ENCODE results near the gene SHPK. TPM values are rescaled to one million over a fixed set of nuclear protein-coding genes. Genes with fewer than 3 reads are reported as not detected.
A peak's percentile ranks its signal among the peaks of the same experiment; 100 is the strongest.

SHPK gene
- total and polyA plus RNA-seq, 9 of the 15 experiments (the other 6 are each of a cell fraction or from before 2014, with no cell fraction given) = 2.5 to 16.3 (median 11.8) TPM

GRCh38 chr17:3636154-3636907 is at the start of gene SHPK, which contains the start of gene CTNS (continued):
- no peak for TF ChIP-seq ETV6 (IDR thresholded peaks at IDR 0.05; ENCODE audit: borderline replicate concordance in 1 of 2, low read depth in 2 of 2, low read length in 1 of 2)
- no peak for TF ChIP-seq ETV6 (CRISPR knock-in tag; IDR thresholded peaks at IDR 0.05; ENCODE audit: borderline replicate concordance)
- no peak for TF ChIP-seq ZNF699 (CRISPR knock-in tag; IDR thresholded peaks at IDR 0.05; ENCODE audit: insufficient replicate concordance)
- no peak for TF ChIP-seq PPARD (CRISPR knock-in tag; IDR thresholded peaks at IDR 0.05)
- peak; percentile 47 for TF ChIP-seq TFE3 (CRISPR knock-in tag; IDR thresholded peaks at IDR 0.05)
- no peak for TF ChIP-seq ZNF655 (CRISPR knock-in tag; IDR thresholded peaks at IDR 0.05)
- TF ChIP-seq ZNF143 (CRISPR knock-in tag; IDR thresholded peaks at IDR 0.05) = peak; percentile 96
- TF ChIP-seq TCF7 (IDR thresholded peaks at IDR 0.05; ENCODE audit: borderline replicate concordance) = no peak
- no peak for TF ChIP-seq NFE2L1 (tag; IDR thresholded peaks at IDR 0.05; ENCODE audit: borderline replicate concordance, low read depth)
- TF ChIP-seq CSDE1 (IDR thresholded peaks at IDR 0.05) = no peak
- TF ChIP-seq USF1 (CRISPR knock-in tag; IDR thresholded peaks at IDR 0.05) = peak; percentile 100
- no peak for TF ChIP-seq ZNF584 (CRISPR knock-in tag; IDR thresholded peaks at IDR 0.05; ENCODE audit: low read depth)
- TF ChIP-seq SPI1 (IDR thresholded peaks at IDR 0.05; ENCODE audit: borderline replicate concordance, low read depth, low read length) = no peak
- no peak for TF ChIP-seq CCAR2 (IDR thresholded peaks at IDR 0.05; ENCODE audit: low read depth, low read length)

All from K562 (cell line).